ENCODE measurements around the gene CERS1.

The CERS1 gene

GRCh38 chr19:18915639-18916038, 19.7 kb upstream of the CERS1 start:
- TF ChIP-seq OSR1 (CRISPR knock-in tag; IDR thresholded peaks at IDR 0.05), result no peak
- no peak for TF ChIP-seq CSRNP3 (CRISPR knock-in tag; IDR thresholded peaks at IDR 0.05)
- TF ChIP-seq ISL1 (CRISPR knock-in tag; IDR thresholded peaks at IDR 0.05), result no peak
- TF ChIP-seq ZFP3 (CRISPR knock-in tag; IDR thresholded peaks at IDR 0.05), result no peak
- no peak for TF ChIP-seq BACH2 (CRISPR knock-in tag; IDR thresholded peaks at IDR 0.05; ENCODE audit: borderline replicate concordance)
- TF ChIP-seq TSHZ2 (CRISPR knock-in tag; IDR thresholded peaks at IDR 0.05), result no peak
- no peak for TF ChIP-seq PATZ1 (CRISPR knock-in tag; IDR thresholded peaks at IDR 0.05; ENCODE audit: borderline replicate concordance)
- TF ChIP-seq ZNF70 (CRISPR knock-in tag; IDR thresholded peaks at IDR 0.05), result no peak
- TF ChIP-seq ZFP30 (CRISPR knock-in tag; IDR thresholded peaks at IDR 0.05), result no peak
- no peak for TF ChIP-seq ZC3H10 (CRISPR knock-in tag; IDR thresholded peaks at IDR 0.05)
- TF ChIP-seq PPARA (CRISPR knock-in tag; IDR thresholded peaks at IDR 0.05; ENCODE audit: borderline replicate concordance), result no peak
- no peak for TF ChIP-seq RARB (CRISPR knock-in tag; IDR thresholded peaks at IDR 0.05)
- TF ChIP-seq ARNTL (CRISPR knock-in tag; IDR thresholded peaks at IDR 0.05; ENCODE audit: borderline replicate concordance, low read depth), result no peak
- no peak for TF ChIP-seq ZNF565 (CRISPR knock-in tag; conservative IDR thresholded peaks at IDR 0.05; ENCODE audit: low read depth)
- no peak for TF ChIP-seq POU6F1 (CRISPR knock-in tag; IDR thresholded peaks at IDR 0.05; ENCODE audit: borderline replicate concordance, low read depth)
- no peak for TF ChIP-seq ZNF8 (CRISPR knock-in tag; IDR thresholded peaks at IDR 0.05)
- TF ChIP-seq SNAI2 (CRISPR knock-in tag; IDR thresholded peaks at IDR 0.05), result no peak
- TF ChIP-seq ESRRG (CRISPR knock-in tag; IDR thresholded peaks at IDR 0.05), result no peak
- ATAC-seq, result no peak

GRCh38 chr19:18913466-18913865, 17.5 kb upstream of the CERS1 start:
- TF ChIP-seq PATZ1 (CRISPR knock-in tag; IDR thresholded peaks at IDR 0.05; ENCODE audit: borderline replicate concordance), result no peak
- no peak for TF ChIP-seq ISL1 (CRISPR knock-in tag; IDR thresholded peaks at IDR 0.05)
- no peak for TF ChIP-seq RARB (CRISPR knock-in tag; IDR thresholded peaks at IDR 0.05)
- no peak for TF ChIP-seq SNAI2 (CRISPR knock-in tag; IDR thresholded peaks at IDR 0.05)
- no peak for TF ChIP-seq OSR1 (CRISPR knock-in tag; IDR thresholded peaks at IDR 0.05)
- ATAC-seq, result no peak

- no peak for ATAC-seq
- TF ChIP-seq ZC3H10 (CRISPR knock-in tag; IDR thresholded peaks at IDR 0.05) (no peak), GLIS3 (CRISPR knock-in tag; IDR thresholded peaks at IDR 0.05) (no peak), ESRRG (CRISPR knock-in tag; IDR thresholded peaks at IDR 0.05) (no peak), OSR1 (CRISPR knock-in tag; IDR thresholded peaks at IDR 0.05) (no peak), RARB (CRISPR knock-in tag; IDR thresholded peaks at IDR 0.05) (no peak), ZNF565 (CRISPR knock-in tag; conservative IDR thresholded peaks at IDR 0.05; ENCODE audit: low read depth) (no peak), CSDC2 (CRISPR knock-in tag; IDR thresholded peaks at IDR 0.05) (no peak), PATZ1 (CRISPR knock-in tag; IDR thresholded peaks at IDR 0.05; ENCODE audit: borderline replicate concordance) (no peak), ARNTL (CRISPR knock-in tag; IDR thresholded peaks at IDR 0.05; ENCODE audit: borderline replicate concordance, low read depth) (no peak), ISL1 (CRISPR knock-in tag; IDR thresholded peaks at IDR 0.05) (no peak), ZFP3 (CRISPR knock-in tag; IDR thresholded peaks at IDR 0.05) (no peak), ZNF70 (CRISPR knock-in tag; IDR thresholded peaks at IDR 0.05) (no peak), CREB5 (CRISPR knock-in tag; IDR thresholded peaks at IDR 0.05; ENCODE audit: low read depth) (no peak), TCF4 (CRISPR knock-in tag; IDR thresholded peaks at IDR 0.05; ENCODE audit: borderline replicate concordance) (no peak), SNAI2 (CRISPR knock-in tag; IDR thresholded peaks at IDR 0.05) (no peak), TOX (CRISPR knock-in tag; IDR thresholded peaks at IDR 0.05; ENCODE audit: borderline replicate concordance) (no peak), ZFP30 (CRISPR knock-in tag; IDR thresholded peaks at IDR 0.05) (no peak)
These were observed 17.0 kb upstream of the CERS1 start for GRCh38 chr19:18912933-18913332.
